Activated gamma-delta T cell treated with Interleukin-2 at 50 U/mL for 16 hours (primary cell): Measurements from ENCODE around the gene NRP2.

Experiments
- DNase-seq: peaks from one replicate; pipeline ENCODE4 v3.0.0-alpha.2; 2020

Gene NRP2

GRCh38 chr2:205816268-205816667 is 134.0 kb downstream of the NRP2 start:
- DNase-seq, result no peak

DNA sequence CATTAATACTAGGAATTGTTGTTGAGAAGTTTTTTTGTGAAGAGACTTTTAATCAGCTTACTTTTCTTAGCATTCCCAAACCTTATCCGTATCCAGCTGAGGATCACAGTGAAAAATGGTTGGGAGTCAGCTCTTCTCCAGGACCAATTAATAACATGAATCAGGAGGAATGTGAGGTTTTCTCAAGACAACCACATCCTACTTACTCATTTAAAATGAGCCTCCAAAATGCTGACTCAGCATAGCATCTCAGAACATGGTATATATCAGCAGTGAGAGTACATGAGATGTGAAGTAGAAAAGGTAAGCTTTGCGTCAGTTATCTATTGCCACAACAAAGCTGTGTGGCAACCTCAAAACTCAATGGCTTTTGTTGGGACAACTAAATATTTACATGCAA is 140.3 kb downstream of the NRP2 start:
- DNase-seq, result no peak

DNA sequence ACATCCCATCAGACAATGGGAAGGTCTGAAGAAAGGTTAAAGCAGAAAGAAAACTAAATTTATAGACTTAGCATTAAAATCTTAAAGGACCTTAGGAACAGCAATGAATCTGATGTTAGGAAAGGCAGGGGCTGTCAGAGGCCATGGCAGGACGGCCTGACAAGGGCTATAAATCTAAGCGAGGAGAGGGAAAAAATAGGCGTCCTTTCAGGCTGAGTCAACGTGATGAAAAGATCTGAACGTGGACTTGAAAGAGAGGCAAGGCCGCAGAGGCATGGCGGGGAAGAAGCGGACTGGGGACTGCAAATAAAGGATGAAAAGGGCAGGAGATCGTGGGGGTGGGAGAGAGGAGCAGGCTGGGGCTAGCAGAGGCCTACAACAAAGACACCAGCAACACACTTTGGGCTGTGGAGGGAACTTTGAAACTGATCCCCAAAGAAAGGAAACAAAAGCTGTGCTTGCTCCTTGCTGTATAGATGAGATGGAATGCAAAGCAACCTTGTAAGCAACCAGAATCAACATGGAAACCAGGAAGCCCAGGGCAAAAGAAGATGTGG is 145.6 kb downstream of the NRP2 start:
- no peak for DNase-seq

DNA sequence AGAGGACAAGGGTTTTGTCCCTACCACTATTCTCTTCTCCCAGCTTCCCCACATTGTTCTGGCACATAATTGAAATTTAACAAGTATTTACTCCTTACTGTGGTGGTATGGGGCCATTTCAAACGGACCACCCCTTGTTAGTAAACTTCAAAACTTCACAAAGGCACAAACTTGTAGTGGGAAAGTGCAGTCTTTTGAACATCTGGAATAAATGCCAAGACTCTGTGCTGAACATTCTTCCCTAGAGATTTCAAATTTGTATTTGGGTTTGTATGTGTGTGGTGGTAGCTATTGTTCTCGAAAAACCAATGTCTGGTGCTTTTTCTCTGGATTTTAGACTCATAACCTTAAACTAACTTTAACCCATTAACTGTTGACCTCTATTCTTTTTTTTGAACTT is 151.6 kb downstream of the NRP2 start:
- no peak for DNase-seq

DNA sequence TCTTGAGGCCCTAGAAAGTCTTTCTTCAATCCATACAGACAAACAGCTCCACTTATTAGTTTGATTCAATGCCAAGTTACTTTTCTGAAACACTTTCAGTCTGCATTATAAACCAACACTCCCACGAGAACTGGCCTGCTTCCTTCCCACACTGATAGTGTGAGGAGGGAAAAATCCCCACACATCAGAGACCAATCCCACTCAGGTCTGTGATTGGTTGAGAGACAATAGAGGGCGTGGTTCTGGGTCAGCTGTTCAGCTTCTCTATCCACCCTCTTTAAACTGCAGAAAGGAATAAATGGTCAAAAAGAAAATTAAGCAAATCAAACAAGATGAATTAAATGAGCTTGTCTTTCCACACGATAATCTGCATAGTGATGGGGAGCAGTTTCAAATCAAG is 152.5 kb downstream of the NRP2 start:
- no peak for DNase-seq

- no peak for DNase-seq
These were observed 153.0 kb downstream of the NRP2 start for GRCh38 chr2:205835251-205835791.

GRCh38 chr2:205835923-205836322 is 153.6 kb downstream of the NRP2 start:
- no peak for DNase-seq

DNA sequence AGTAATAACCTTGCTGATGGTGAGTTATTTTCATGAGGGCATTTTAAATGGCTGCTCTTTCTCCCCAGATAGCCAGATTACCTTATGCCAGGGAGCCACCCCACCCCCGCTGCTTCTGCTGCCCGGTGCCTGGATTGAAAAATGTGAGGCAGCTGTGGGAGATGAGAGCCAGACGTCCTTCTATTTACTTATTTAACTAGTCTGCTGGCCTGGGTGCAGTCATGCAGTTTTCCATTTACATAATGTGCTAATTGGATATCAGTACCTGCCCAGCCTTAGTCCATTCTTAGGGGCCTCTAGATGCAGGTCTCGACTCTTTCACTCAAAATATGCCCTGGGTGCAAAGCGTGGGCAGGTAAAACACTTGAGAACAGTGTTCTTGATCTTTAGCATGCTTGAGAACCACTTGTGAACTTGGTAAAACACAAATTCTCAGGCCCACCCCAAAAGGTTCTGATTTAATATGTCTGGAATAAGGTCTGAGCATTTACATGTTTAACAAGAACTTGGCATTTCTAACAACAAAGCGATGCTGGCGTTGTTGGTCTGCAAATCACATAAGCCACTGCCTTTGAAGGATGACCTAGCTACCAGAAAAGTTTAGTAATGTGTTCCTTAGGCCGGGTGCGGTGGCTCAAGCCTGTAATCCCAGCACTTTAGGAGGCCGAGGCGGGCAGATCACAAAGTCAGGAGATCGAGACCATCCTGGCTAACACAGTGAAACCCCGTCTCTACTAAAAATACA is 154.3 kb downstream of the NRP2 start:
- no peak for DNase-seq

DNA sequence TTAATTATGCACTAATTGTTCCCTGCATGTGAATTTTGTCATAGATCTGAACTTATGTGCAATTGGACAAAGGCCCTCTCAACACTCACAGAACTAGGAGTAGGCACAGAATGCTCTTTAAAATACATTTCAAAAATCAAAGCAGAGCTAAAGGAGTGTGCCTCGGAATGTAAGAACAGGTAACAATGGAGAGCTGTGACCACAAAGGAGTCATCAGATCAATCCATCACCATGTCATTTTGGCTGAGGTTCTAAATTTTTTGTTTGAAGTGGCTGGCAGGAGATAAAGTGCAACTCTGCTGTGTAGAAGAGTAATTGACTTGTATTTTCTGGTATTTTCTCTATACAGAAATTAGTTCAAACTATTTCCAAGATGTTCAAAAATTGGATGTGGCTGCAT is 155.4 kb downstream of the NRP2 start:
- DNase-seq, result no peak

GRCh38 chr2:205845446-205845845 is 163.1 kb downstream of the NRP2 start:
- DNase-seq, result no peak
